ENCODE measurements around the gene GPR171. TPM values are rescaled to one million over a fixed set of nuclear protein-coding genes. Genes with fewer than 3 reads are reported as not detected.

The GPR171 gene
- total and polyA plus RNA-seq, 2 of the 13 experiments (the other 11 are each of a cell fraction or from before 2014, with no cell fraction given): not detected

- TF ChIP-seq ZNF800 (CRISPR knock-in tag; IDR thresholded peaks at IDR 0.05) (no peak), ZHX2 (IDR thresholded peaks at IDR 0.05; ENCODE audit: low read depth) (no peak), ZHX2 (CRISPR knock-in tag; IDR thresholded peaks at IDR 0.05; ENCODE audit: borderline replicate concordance) (no peak), NCOA2 (CRISPR knock-in tag; IDR thresholded peaks at IDR 0.05) (no peak), THRA (CRISPR knock-in tag; IDR thresholded peaks at IDR 0.05; ENCODE audit: borderline replicate concordance) (no peak), ZNF710 (CRISPR knock-in tag; IDR thresholded peaks at IDR 0.05; ENCODE audit: borderline replicate concordance) (no peak), ZNF713 (CRISPR knock-in tag; IDR thresholded peaks at IDR 0.05) (no peak), ZNF335 (CRISPR knock-in tag; IDR thresholded peaks at IDR 0.05) (no peak), PCBP2 (optimal IDR thresholded peaks at IDR 0.05; ENCODE audit: low read depth, low read length, poor library complexity, severe bottlenecking) (no peak)
- TF ChIP-seq, protein P1, sequence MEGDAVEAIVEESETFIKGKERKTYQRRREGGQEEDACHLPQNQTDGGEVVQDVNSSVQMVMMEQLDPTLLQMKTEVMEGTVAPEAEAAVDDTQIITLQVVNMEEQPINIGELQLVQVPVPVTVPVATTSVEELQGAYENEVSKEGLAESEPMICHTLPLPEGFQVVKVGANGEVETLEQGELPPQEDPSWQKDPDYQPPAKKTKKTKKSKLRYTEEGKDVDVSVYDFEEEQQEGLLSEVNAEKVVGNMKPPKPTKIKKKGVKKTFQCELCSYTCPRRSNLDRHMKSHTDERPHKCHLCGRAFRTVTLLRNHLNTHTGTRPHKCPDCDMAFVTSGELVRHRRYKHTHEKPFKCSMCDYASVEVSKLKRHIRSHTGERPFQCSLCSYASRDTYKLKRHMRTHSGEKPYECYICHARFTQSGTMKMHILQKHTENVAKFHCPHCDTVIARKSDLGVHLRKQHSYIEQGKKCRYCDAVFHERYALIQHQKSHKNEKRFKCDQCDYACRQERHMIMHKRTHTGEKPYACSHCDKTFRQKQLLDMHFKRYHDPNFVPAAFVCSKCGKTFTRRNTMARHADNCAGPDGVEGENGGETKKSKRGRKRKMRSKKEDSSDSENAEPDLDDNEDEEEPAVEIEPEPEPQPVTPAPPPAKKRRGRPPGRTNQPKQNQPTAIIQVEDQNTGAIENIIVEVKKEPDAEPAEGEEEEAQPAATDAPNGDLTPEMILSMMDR (CRISPR knock-in tag; IDR thresholded peaks at IDR 0.05): no peak
These were observed 6.6 kb upstream of the GPR171 start (continued) for GRCh38 chr3:151209654-151210053.

All from HepG2 (cell line).